ENCODE measurements around the gene EVL.

Gene EVL

GRCh38 chr14:100070310-100070709 lies 5.1 kb downstream of the EVL start:
- H3K27ac ChIP-seq (replicated peaks) = no peak overlapping the region
- TF ChIP-seq REST (IDR thresholded peaks at IDR 0.05; ENCODE audit: insufficient replicate concordance, low read depth) = no peak
- TF ChIP-seq CTCF (IDR thresholded peaks at IDR 0.05; ENCODE audit: insufficient read depth, low read length) = no peak
- no peak for TF ChIP-seq SPI1 (IDR thresholded peaks at IDR 0.05; ENCODE audit: borderline replicate concordance, low read depth)
- TF ChIP-seq POLR2AphosphoS5 (IDR thresholded peaks at IDR 0.05; ENCODE audit: low read depth) = no peak

GRCh38 chr14:100071545-100071944 lies 6.3 kb downstream of the EVL start:
- DNase-seq (ENCODE audit: low read depth in 1 of 2, low spot score in 1 of 2) = no peak
- H3K4me3 ChIP-seq (replicated peaks; ENCODE audit: insufficient read depth, low read length) = no peak overlapping the region
- no peaks in the 10 kb centered on the region for H3K27me3 ChIP-seq (ENCODE audit: insufficient read depth, poor library complexity, severe bottlenecking)
- no peak for TF ChIP-seq POLR2AphosphoS5 (IDR thresholded peaks at IDR 0.05; ENCODE audit: low read depth)
- TF ChIP-seq GABPA (IDR thresholded peaks at IDR 0.05; ENCODE audit: low read depth) = no peak
- TF ChIP-seq CTCF (IDR thresholded peaks at IDR 0.05; ENCODE audit: insufficient read depth, low read length) = no peak
- no peak for TF ChIP-seq SPI1 (IDR thresholded peaks at IDR 0.05; ENCODE audit: borderline replicate concordance, low read depth)
- no peak for TF ChIP-seq REST (IDR thresholded peaks at IDR 0.05; ENCODE audit: insufficient replicate concordance, low read depth)
- H3K27ac ChIP-seq (replicated peaks) = no peak overlapping the region

More at GRCh38 chr14:100070310-100070709, 5.1 kb downstream of the EVL start:
- Histone ChIP-seq H3K4me3 (replicated peaks; ENCODE audit: insufficient read depth, low read length) (no peak overlapping the region), H3K27me3 (ENCODE audit: insufficient read depth, poor library complexity, severe bottlenecking) (no peaks in the 10 kb centered on the region)
- no peak for DNase-seq (ENCODE audit: low read depth in 1 of 2, low spot score in 1 of 2)

GRCh38 chr14:100072783-100073346 lies 7.6 kb downstream of the EVL start:
- peak; percentile 73 to 78 for DNase-seq (ENCODE audit: low read depth in 1 of 2, low spot score in 1 of 2)
- TF ChIP-seq REST (IDR thresholded peaks at IDR 0.05; ENCODE audit: insufficient replicate concordance, low read depth) (no peak), GABPA (IDR thresholded peaks at IDR 0.05; ENCODE audit: low read depth) (no peak), SPI1 (IDR thresholded peaks at IDR 0.05; ENCODE audit: borderline replicate concordance, low read depth) (peak; percentile 38; the same call in 1 of the 2 replicates), CTCF (IDR thresholded peaks at IDR 0.05; ENCODE audit: insufficient read depth, low read length) (peak; percentile 27), POLR2AphosphoS5 (IDR thresholded peaks at IDR 0.05; ENCODE audit: low read depth) (0 out of 2 replicates have a peak, but pooled peaks have one; percentile 17)
- H3K27me3 ChIP-seq (ENCODE audit: insufficient read depth, poor library complexity, severe bottlenecking) = no peaks in the 10 kb centered on the region
- H3K27ac ChIP-seq (replicated peaks) = peak overlapping the region; percentile 47
- H3K4me3 ChIP-seq (replicated peaks; ENCODE audit: insufficient read depth, low read length) = no peak overlapping the region; the same call in 1 of the 2 replicates

All from HL-60 (cell line).